GM12874 (cell line): ENCODE measurements around the gene MALRD1.

Experiments used
- TF ChIP-seq, protein P1 (sequence below): IDR thresholded peaks from 2 replicates; pipeline ENCODE4 v1.5.1; 2011; ENCODE audit warnings: low read depth, mild to moderate bottlenecking, control low read depth, low read length, moderate library complexity; ENCODE audit not compliant: insufficient read depth

Gene MALRD1

DNA sequence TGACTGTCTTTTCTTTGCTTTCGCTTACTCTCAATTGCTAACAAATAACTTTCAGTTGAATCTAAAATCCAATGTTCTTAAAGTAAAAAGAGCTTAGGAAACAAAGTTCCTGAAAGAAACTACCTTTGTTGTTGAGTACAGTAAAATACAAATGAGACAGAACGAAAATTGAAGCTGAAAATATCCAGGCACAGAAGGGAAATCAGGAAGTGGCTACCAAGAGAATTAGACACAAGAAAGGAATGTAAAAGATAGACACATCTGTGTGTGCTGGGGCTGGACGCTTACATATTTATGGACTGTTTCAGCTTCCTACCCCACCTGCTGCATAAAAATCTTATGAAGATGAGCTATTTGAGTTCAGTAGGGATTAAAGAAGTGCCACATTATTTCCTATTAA is 606.0 kb downstream of the MALRD1 start:
- TF ChIP-seq, protein P1, sequence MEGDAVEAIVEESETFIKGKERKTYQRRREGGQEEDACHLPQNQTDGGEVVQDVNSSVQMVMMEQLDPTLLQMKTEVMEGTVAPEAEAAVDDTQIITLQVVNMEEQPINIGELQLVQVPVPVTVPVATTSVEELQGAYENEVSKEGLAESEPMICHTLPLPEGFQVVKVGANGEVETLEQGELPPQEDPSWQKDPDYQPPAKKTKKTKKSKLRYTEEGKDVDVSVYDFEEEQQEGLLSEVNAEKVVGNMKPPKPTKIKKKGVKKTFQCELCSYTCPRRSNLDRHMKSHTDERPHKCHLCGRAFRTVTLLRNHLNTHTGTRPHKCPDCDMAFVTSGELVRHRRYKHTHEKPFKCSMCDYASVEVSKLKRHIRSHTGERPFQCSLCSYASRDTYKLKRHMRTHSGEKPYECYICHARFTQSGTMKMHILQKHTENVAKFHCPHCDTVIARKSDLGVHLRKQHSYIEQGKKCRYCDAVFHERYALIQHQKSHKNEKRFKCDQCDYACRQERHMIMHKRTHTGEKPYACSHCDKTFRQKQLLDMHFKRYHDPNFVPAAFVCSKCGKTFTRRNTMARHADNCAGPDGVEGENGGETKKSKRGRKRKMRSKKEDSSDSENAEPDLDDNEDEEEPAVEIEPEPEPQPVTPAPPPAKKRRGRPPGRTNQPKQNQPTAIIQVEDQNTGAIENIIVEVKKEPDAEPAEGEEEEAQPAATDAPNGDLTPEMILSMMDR = no peak

DNA sequence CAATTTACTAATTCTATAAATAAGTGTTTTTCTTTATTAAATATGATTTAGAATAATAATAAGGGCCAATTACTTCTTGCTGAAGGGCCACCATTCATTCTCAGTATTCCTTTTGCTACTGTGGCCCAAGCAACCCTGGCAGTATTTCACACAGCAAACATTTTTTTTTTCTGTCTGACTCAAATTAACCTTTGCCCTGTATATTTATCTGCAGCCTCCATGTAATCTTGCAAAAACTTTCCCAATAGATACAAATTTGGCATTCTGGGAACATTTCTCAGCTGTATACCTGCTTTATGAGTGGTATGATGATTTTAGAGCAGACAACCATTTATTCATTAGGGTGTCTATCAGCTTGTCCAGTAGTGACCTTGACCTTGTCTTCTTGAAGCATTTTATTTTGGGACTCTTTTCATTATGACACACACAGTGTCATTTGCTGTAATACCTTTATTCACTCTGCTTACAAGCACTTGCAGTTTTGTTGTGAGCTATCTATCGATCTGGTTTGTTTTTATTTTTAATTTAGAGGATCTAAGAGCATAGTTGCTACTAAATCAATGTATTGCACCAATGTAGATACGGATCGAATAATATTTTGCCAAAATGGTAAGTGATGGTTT is 607.9 kb downstream of the MALRD1 start:
- TF ChIP-seq, protein P1 = no peak

DNA sequence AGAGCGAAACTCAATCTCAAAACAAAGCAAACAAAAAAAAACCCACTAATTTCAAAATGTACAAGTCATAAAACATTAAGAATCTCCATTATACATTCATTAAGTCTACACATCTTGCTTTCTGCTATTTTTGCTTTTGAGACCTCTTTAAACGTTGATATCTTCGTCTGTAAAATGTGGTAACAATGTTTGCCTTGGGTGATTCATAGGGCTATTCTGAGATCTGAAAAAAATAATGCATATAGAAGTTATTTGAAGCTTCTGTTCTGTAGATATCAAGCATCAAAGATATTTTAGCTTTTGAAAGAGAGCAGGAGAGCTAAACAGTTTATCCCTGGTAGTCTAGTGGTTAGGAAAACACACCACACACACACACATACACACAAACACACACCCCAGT is 609.5 kb downstream of the MALRD1 start:
- TF ChIP-seq, protein P1 = no peak

DNA sequence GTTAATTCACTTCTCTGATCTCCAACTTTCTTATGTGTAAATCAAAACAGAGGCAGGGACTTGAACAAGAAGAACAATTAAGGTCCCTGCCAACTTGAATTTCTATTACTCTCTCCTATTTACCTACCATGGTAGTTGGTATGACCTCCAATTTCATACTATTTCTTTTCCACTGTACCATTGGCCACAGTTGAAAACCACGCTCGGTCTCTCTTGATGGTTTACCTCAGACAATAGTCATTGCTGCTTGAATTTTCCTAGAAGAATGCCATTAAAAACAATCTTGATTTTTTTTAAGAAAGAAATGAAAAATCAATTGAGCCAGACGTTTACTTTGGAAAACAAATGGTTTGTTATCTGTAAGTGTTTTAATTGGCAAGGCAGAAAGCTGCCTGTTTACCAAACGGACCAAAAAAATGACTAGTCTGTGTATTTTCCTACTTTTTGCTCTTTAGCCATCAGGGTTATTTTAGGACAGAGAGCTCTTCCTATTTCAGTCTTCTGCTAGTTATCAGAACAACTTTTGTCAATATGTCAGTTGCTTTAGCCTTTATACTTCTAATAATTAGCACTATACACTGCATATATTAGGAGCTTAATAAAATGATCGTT is 610.1 kb downstream of the MALRD1 start:
- TF ChIP-seq, protein P1 = no peak

DNA sequence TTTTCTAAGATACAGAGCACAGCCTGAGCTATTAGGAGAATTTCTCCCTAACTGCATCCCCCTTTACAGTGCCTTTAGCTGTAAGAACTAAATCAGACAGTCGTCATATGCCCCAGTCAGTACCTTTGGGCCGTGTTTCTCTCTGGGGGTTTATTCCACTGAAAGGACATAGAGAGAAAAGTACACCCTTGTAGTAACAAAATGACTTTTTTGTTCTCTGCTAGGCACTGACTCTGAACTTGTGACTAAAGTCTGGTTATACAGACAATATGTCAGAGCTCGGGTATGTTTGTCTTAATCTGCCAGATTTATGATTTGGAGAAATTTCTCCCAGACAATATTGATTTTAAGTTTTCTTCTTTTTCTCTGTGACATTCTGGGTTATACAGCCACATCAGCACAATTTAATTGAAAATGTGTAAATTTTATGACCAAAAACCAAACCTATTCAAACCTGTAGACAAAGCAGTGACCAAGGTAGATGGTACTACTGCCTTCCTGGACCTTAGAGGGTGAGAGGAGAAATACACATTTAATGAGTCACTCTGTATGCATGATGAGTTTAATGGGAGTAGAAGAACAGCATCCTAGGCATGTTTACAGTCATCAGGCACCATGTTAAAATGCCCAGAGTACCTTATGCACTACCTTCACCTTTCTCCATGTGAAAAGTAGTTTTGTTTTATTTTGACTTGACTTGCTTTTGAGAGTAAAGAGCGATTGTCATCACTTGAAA is 611.5 kb downstream of the MALRD1 start:
- TF ChIP-seq, protein P1 = no peak

DNA sequence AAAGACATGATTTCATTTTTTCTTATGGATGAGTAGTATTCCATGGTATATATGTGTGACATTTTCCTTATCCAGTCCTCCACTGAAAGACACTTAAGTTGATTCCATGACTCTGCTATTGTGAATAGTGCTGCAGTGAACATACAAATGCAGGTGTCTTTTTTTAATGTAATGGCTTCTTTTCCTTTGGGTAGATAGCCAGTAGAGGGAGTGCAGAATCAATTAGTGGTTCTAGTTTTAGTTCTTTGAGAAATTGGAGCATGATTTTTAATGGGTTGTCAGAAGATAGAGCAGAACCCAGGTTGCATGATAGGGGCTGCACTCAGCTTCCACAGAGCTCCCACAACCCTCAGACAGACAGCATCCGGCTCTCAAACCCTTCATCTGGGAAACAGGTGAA is 614.7 kb downstream of the MALRD1 start:
- TF ChIP-seq, protein P1 = no peak

DNA sequence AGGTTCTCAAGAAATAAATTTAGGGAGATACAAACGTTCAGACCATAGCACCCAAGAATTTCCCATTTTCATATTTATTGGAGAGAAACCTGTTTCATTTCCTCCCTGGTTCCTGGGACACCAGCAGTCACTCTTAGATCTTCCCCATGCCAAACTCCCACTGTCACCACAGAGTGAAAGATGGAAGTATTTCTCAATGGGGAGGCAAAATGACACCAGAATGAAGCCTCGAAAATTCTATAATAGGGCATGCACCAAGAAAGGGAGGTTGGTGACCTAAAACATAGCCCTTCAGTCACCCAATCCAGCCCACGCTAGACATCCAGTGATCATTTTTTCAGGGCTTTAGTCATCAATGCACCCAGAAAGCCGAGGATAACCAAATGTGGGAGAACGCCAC is 619.5 kb downstream of the MALRD1 start:
- TF ChIP-seq, protein P1 = no peak
